K562 (cell line): ENCODE results near the gene TRUB1. TPM values are rescaled to one million over a fixed set of nuclear protein-coding genes. Genes with fewer than 3 reads are reported as not detected.

Source experiments
- ATAC-seq: fragments of 200-7000 bp; cut with Tn5 transposase; 3 replicates; pipeline ENCODE4 v1.9.1; 2020; ENCODE audit warnings: moderate library complexity
- BruUV-seq: library from RNA; stranded (reverse); fragments of 400-500 nt; replicated peaks from 2 replicates; lab custom pipeline; 2021; lab: Mats Ljungman, UMichigan
- CTCF ChIA-PET: fragments of 300-600 bp; formaldehyde crosslinking; extraction: SDS; loops from one replicate; lab custom pipeline; 2021; ENCODE audit warnings: low intra/inter-chr PET ratio; lab: Yijun Ruan, JAX
- POLR2A ChIA-PET: fragments of 300-600, 350-650 bp; sonication (Branson Sonifier 250); formaldehyde crosslinking; extraction: SDS; loops from one replicate; lab custom pipeline; 2021; ENCODE audit warnings: antibody characterized with exemption, inconsistent platforms; lab: Yijun Ruan, JAX
- DNase-seq, 4 experiments: peaks; one replicate each; pipeline versions ENCODE4 v3.0.0 to v3.0.0-alpha.2; 2011 to 2018; ENCODE audit warnings: low spot score in 3 of 4, mixed read lengths in 3 of 4; ENCODE audit errors: extremely low read depth in 1 of 4
- FAIRE-seq: peaks from 2 replicates; lab custom pipeline; 2011; peaks lifted over from hg19 to GRCh38; lab: Jason Lieb, UNC
- H2AFZ ChIP-seq: 2 replicates; pipeline ENCODE4 v1.6.0; 2011; ENCODE audit warnings: low read depth, low read length, control low read depth, inconsistent platforms
- H3K27ac ChIP-seq: fragments of 200-600 bp; 3 replicates; pipeline ENCODE4 v1.8.0; 2011; ENCODE audit warnings: low read depth, mild to moderate bottlenecking, control low read depth, inconsistent platforms, low read length, moderate library complexity, mixed read lengths; ENCODE audit errors: extremely low read depth
- H3K27me3 ChIP-seq, 2 experiments: fragments of 300-600 bp in 1 of 2; 2 replicates in 1 of 2; 3 replicates in 1 of 2; pipeline versions ENCODE4 v1.6.0 to v1.8.0; 2011; ENCODE audit warnings: inconsistent platforms in 2 of 2, low read length in 2 of 2, mild to moderate bottlenecking in 1 of 2, mixed read lengths in 1 of 2, moderate library complexity in 1 of 2; ENCODE audit not compliant: control insufficient read depth in 2 of 2, insufficient read depth in 2 of 2
- H3K36me3 ChIP-seq: fragments of 300-600 bp; 3 replicates; pipeline ENCODE4 v1.8.0; 2011; ENCODE audit warnings: mild to moderate bottlenecking, low read length, inconsistent platforms; ENCODE audit not compliant: control insufficient read depth, insufficient read depth
- H3K4me1 ChIP-seq, 2 experiments: fragments of 200-600 bp in 1 of 2; replicated peaks in 1 of 2; 2 replicates in 1 of 2; 3 replicates in 1 of 2; pipeline versions ENCODE4 v1.5.1 to v1.8.0; 2011; ENCODE audit warnings: inconsistent platforms in 2 of 2, low read length in 2 of 2, mild to moderate bottlenecking in 1 of 2, mixed read lengths in 1 of 2, moderate library complexity in 1 of 2; ENCODE audit not compliant: control insufficient read depth in 2 of 2, insufficient read depth in 2 of 2
- H3K4me2 ChIP-seq: 2 replicates; pipeline ENCODE4 v1.6.1; 2011; ENCODE audit warnings: low read length, control low read depth, inconsistent platforms, mixed read lengths; ENCODE audit not compliant: insufficient read depth
- H3K4me3 ChIP-seq: fragments of 200-600 bp; sonication (generic), shearing (Covaris generic); 2 replicates; pipeline ENCODE4 v1.5.1; 2016; ENCODE audit warnings: control low read depth, inconsistent platforms
- H3K79me2 ChIP-seq: fragments of 200-600 bp; 3 replicates; pipeline ENCODE4 v1.8.0; 2011; ENCODE audit warnings: low read length, inconsistent platforms; ENCODE audit not compliant: control insufficient read depth, insufficient read depth
- H3K9ac ChIP-seq, 2 experiments: 2 replicates each; pipeline versions ENCODE4 v1.6.0 to v1.6.1; 2011; ENCODE audit warnings: low read depth in 2 of 2, low read length in 2 of 2, control low read depth in 1 of 2, inconsistent platforms in 1 of 2, mild to moderate bottlenecking in 1 of 2, mixed read lengths in 1 of 2; ENCODE audit not compliant: insufficient read depth in 1 of 2
- H3K9me1 ChIP-seq: one replicate; pipeline ENCODE4 v1.6.0; 2011; ENCODE audit warnings: inconsistent platforms, mild to moderate bottlenecking, low read length, moderate library complexity; ENCODE audit not compliant: control insufficient read depth, insufficient read depth
- H3K9me3 ChIP-seq: replicated peaks from 2 replicates; pipeline ENCODE4 v1.5.1; 2011; ENCODE audit warnings: low read depth, low read length, inconsistent platforms; ENCODE audit not compliant: control insufficient read depth, insufficient read depth
- H4K20me1 ChIP-seq: replicated peaks from 2 replicates; pipeline ENCODE4 v1.6.1; 2011; ENCODE audit warnings: low read length, inconsistent platforms, mixed read lengths; ENCODE audit not compliant: control insufficient read depth, insufficient read depth
- HCFC1 ChIP-seq: IDR thresholded peaks from 2 replicates; pipeline ENCODE4 v1.6.1; 2012; ENCODE audit warnings: low read depth, low read length, improper control_type of control experiment
- IRF2 ChIP-seq: sonication (generic); formaldehyde crosslinking; IDR thresholded peaks from 2 replicates; pipeline ENCODE4 v1.8.1; 2022; ENCODE audit warnings: mild to moderate bottlenecking, missing genetic modification reagents
- NCOA2 ChIP-seq, 2 experiments: fragments of 450-650 bp; IDR thresholded peaks; 2 replicates each; pipeline ENCODE4 v1.6.1; 2018; ENCODE audit warnings: mild to moderate bottlenecking in 2 of 2, moderate library complexity in 1 of 2; ENCODE audit not compliant: partially characterized antibody in 2 of 2
- SMAD2 ChIP-seq: fragments of 150-350 bp; IDR thresholded peaks from 2 replicates; pipeline ENCODE4 v1.6.1; 2014; ENCODE audit warnings: low read depth, mild to moderate bottlenecking, low read length
- SRF ChIP-seq, 2 experiments: fragments of 250-450, 450-650 bp in 1 of 2; sonication (Bioruptor Pico) in 1 of 2; sonication (generic) in 1 of 2; formaldehyde crosslinking; IDR thresholded peaks; 2 replicates each; pipeline versions ENCODE4 v1.5.0 to v1.5.1; 2020 to 2022; ENCODE audit warnings: mild to moderate bottlenecking in 1 of 2, missing genetic modification reagents in 1 of 2
- TFAM ChIP-seq: fragments of 250-450 bp; sonication (Bioruptor Pico); conservative IDR thresholded peaks from 2 replicates; pipeline ENCODE4 v1.5.0; 2021; ENCODE audit warnings: mild to moderate bottlenecking, moderate library complexity
- WHSC1 ChIP-seq: IDR thresholded peaks from one replicate; pipeline ENCODE4 v1.6.1; 2012; ENCODE audit warnings: low read length, control low read depth, inconsistent platforms
- XRCC4 ChIP-seq: IDR thresholded peaks from one replicate; pipeline ENCODE4 v1.6.1; 2011; ENCODE audit not compliant: insufficient read depth, insufficient read length; ENCODE audit errors: extremely low read depth
- YY1 ChIP-seq, 3 experiments: IDR thresholded peaks; 2 replicates each; pipeline ENCODE4 v1.6.1; 2011; ENCODE audit warnings: low read length in 2 of 3, mild to moderate bottlenecking in 2 of 3, moderate library complexity in 2 of 3, borderline replicate concordance in 1 of 3, control low read depth in 1 of 3, low read depth in 1 of 3; ENCODE audit not compliant: insufficient read depth in 3 of 3, insufficient replicate concordance in 2 of 3, control insufficient read depth in 1 of 3, insufficient read length in 1 of 3; ENCODE audit errors: extremely low read depth in 1 of 3
- ZNF408 ChIP-seq: fragments of 250-450 bp; sonication (Bioruptor Pico); IDR thresholded peaks from 2 replicates; pipeline ENCODE4 v1.4.0; 2020; ENCODE audit warnings: low read depth, mild to moderate bottlenecking, moderate library complexity
- ZNF696 ChIP-seq: fragments of 250-450 bp; sonication (Bioruptor Pico); conservative IDR thresholded peaks from 2 replicates; pipeline ENCODE4 v1.4.0; 2020; ENCODE audit warnings: mild to moderate bottlenecking, moderate library complexity
- WGBS: fragments of 100-300 bp; shearing (Covaris generic); methylation state at CpG from one replicate; pipeline ENCODE4 v1.1.6; 2016; ENCODE audit warnings: low coverage, mixed read lengths; ENCODE audit not compliant: insufficient coverage; ENCODE audit errors: missing lambda C conversion rate; 5-methylcytosine and 5-hydroxymethylcytosine counted together
- in situ Hi-C: fragments of 300-500 bp; cut with MboI; formaldehyde crosslinking; loops from 4 replicates; pipeline ENCODE4 v1.15.0; 2018; ENCODE audit warnings: inconsistent platforms, mixed read lengths
- intact Hi-C: fragments of 100-400 bp; cut with micrococcal nuclease; formaldehyde crosslinking; loops from 2 replicates; pipeline ENCODE4 v1.14.2; 2022
- polyA plus RNA-seq, 8 experiments: library from polyadenylated mRNA; depleted of rRNA in 4 of 8; stranded (reverse) in 5 of 8; unstranded in 3 of 8; fragments of >200 nt; fragmentation: Nextera tagmentation in 2 of 8; fragmentation: Illumina TruSeq in 1 of 8; extraction: Ambion mirVana in 2 of 8; extraction: Trizol in 1 of 8; gene quantifications; 2 replicates each; pipeline versions ENCODE4 v1.2.1 to v1.2.3, GENCODE V29; 2011 to 2014; ENCODE audit warnings: inconsistent platforms in 1 of 8, missing spikeins in 1 of 8
- total RNA-seq, 7 experiments: library from RNA; depleted of rRNA in 6 of 7; stranded (reverse); fragments of >200 nt in 6 of 7; fragmentation: Illumina TruSeq in 2 of 7; extraction: Trizol in 2 of 7; gene quantifications; 2 replicates each; pipeline versions ENCODE4 v1.2.1 to v1.2.3, GENCODE V29; 2011 to 2021; ENCODE audit warnings: low replicate concordance in 1 of 7
- TF ChIP-seq, protein P1 (sequence below): fragments of 450-650 bp; IDR thresholded peaks from 2 replicates; pipeline ENCODE4 v1.6.1; 2016; ENCODE audit warnings: missing biosample characterization, missing genetic modification characterization
- TF ChIP-seq, protein P2 (sequence below): fragments of 250-450 bp; sonication (Bioruptor Pico); IDR thresholded peaks from 2 replicates; pipeline ENCODE4 v1.5.0; 2020; ENCODE audit warnings: mild to moderate bottlenecking, borderline replicate concordance
- TF ChIP-seq, protein P3 (sequence below): IDR thresholded peaks from 2 replicates; pipeline ENCODE4 v1.6.1; 2011; ENCODE audit warnings: borderline replicate concordance, low read depth, mild to moderate bottlenecking, moderate library complexity, low read length; ENCODE audit not compliant: insufficient read depth, poor library complexity, severe bottlenecking

TRUB1 gene
- total and polyA plus RNA-seq, 9 of the 15 experiments (the other 6 are each of a cell fraction or from before 2014, with no cell fraction given), result 4.6 to 16.5 (median 11.5) TPM

DNA sequence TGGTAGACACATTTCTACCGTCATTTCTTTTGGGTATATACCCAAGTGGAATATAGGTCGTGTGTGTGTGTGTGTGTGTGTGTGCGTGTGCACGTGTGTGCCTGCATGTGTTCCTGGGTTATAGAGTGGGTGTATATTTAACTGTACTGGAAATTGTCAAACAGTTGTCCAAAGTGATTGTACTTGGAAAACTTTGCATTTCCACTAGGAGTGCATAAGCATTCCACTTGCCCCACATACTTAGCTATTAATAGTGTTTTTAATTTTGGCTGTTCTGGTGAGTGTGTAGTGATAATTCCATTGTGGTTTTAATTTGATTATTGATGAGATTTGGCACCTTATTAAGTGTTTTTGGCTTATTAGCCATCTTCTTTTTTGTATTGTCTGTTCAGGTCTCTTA is 25.9 kb downstream of the TRUB1 start:
- no peak for ATAC-seq
- H3K36me3 ChIP-seq, result peaks cover 33% of the 10 kb centered on the region
- no peak overlapping the region for H3K9ac ChIP-seq
- no peak for FAIRE-seq
- intact Hi-C loops, result no loop called here
- in situ Hi-C loops, result no loop called here
- H3K4me3 ChIP-seq, result no peak overlapping the region
- no peaks in the 10 kb centered on the region for H4K20me1 ChIP-seq
- TF ChIP-seq, protein P1, sequence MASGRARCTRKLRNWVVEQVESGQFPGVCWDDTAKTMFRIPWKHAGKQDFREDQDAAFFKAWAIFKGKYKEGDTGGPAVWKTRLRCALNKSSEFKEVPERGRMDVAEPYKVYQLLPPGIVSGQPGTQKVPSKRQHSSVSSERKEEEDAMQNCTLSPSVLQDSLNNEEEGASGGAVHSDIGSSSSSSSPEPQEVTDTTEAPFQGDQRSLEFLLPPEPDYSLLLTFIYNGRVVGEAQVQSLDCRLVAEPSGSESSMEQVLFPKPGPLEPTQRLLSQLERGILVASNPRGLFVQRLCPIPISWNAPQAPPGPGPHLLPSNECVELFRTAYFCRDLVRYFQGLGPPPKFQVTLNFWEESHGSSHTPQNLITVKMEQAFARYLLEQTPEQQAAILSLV (tag), result no peak
- TF ChIP-seq WHSC1 (no peak), XRCC4 (no peak), SMAD2 (no peak), SRF (CRISPR knock-in tag; IDR thresholded peaks at IDR 0.05) (no peak), IRF2 (CRISPR knock-in tag) (no peak), TFAM (CRISPR knock-in tag) (no peak), YY1 (IDR thresholded peaks at IDR 0.05; ENCODE audit: borderline replicate concordance in 1 of 3, control insufficient read depth in 1 of 3, extremely low read depth in 1 of 3, insufficient read depth in 3 of 3, insufficient read length in 1 of 3, insufficient replicate concordance in 2 of 3, low read depth in 1 of 3, low read length in 2 of 3) (no peak), ZNF408 (no peak), ZNF696 (CRISPR knock-in tag) (no peak), NCOA2 (IDR thresholded peaks at IDR 0.05; ENCODE audit: partially characterized antibody in 2 of 2) (no peak), HCFC1 (no peak)
- TF ChIP-seq, protein P2, sequence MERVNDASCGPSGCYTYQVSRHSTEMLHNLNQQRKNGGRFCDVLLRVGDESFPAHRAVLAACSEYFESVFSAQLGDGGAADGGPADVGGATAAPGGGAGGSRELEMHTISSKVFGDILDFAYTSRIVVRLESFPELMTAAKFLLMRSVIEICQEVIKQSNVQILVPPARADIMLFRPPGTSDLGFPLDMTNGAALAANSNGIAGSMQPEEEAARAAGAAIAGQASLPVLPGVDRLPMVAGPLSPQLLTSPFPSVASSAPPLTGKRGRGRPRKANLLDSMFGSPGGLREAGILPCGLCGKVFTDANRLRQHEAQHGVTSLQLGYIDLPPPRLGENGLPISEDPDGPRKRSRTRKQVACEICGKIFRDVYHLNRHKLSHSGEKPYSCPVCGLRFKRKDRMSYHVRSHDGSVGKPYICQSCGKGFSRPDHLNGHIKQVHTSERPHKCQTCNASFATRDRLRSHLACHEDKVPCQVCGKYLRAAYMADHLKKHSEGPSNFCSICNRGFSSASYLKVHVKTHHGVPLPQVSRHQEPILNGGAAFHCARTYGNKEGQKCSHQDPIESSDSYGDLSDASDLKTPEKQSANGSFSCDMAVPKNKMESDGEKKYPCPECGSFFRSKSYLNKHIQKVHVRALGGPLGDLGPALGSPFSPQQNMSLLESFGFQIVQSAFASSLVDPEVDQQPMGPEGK (CRISPR knock-in tag), result no peak
- TF ChIP-seq, protein P3, sequence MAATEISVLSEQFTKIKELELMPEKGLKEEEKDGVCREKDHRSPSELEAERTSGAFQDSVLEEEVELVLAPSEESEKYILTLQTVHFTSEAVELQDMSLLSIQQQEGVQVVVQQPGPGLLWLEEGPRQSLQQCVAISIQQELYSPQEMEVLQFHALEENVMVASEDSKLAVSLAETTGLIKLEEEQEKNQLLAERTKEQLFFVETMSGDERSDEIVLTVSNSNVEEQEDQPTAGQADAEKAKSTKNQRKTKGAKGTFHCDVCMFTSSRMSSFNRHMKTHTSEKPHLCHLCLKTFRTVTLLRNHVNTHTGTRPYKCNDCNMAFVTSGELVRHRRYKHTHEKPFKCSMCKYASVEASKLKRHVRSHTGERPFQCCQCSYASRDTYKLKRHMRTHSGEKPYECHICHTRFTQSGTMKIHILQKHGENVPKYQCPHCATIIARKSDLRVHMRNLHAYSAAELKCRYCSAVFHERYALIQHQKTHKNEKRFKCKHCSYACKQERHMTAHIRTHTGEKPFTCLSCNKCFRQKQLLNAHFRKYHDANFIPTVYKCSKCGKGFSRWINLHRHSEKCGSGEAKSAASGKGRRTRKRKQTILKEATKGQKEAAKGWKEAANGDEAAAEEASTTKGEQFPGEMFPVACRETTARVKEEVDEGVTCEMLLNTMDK, result no peak
- no TSS peak for BruUV-seq
- no peaks in the 10 kb centered on the region for H3K9me1 ChIP-seq
- ChIA-PET CTCF (no interaction called here), POLR2A (no interaction called here)
- no peaks in the 10 kb centered on the region for H3K27me3 ChIP-seq
- no peak for DNase-seq
- 100% methylated on average over 2 of the region's 4 CpGs for WGBS
- no peak overlapping the region for H3K4me2 ChIP-seq
- no peaks in the 10 kb centered on the region for H3K9me3 ChIP-seq
- peaks cover 27% of the 10 kb centered on the region for H3K79me2 ChIP-seq
- H3K4me1 ChIP-seq, result no peaks in the 10 kb centered on the region
- H2AFZ ChIP-seq, result no peak overlapping the region
- no peak overlapping the region for H3K27ac ChIP-seq
